Mesothelial cell of epicardium (in vitro differentiated cells): Measurements from ENCODE around the gene CST7. TPM values are rescaled to one million over a fixed set of nuclear protein-coding genes. Genes with fewer than 3 reads are reported as not detected.

Source experiments
- DNase-seq, 2 experiments: peaks; one replicate each; pipeline ENCODE4 v3.0.0; 2021; ENCODE audit warnings: low spot score in 2 of 2; ENCODE audit not compliant: unreplicated experiment in 2 of 2
- H3K27ac Mint-ChIP-seq: 2 replicates; pipeline ENCODE4 v1.8.0; 2021; ENCODE audit warnings: mixed read lengths
- H3K27me3 Mint-ChIP-seq: 2 replicates; pipeline ENCODE4 v1.8.0; 2021; ENCODE audit warnings: low read depth, mixed read lengths
- H3K36me3 Mint-ChIP-seq: 2 replicates; pipeline ENCODE4 v1.8.0; 2021; ENCODE audit warnings: mixed read lengths
- H3K4me1 Mint-ChIP-seq: 2 replicates; pipeline ENCODE4 v1.8.0; 2021; ENCODE audit warnings: mixed read lengths
- H3K4me3 Mint-ChIP-seq: 2 replicates; pipeline ENCODE4 v1.8.0; 2021; ENCODE audit warnings: mild to moderate bottlenecking, moderate library complexity, mixed read lengths
- H3K9me3 Mint-ChIP-seq: 2 replicates; pipeline ENCODE4 v1.8.0; 2021; ENCODE audit warnings: mixed read lengths
- total RNA-seq: library from RNA; stranded (reverse); gene quantifications from 3 replicates; pipeline ENCODE4 v1.2.1, GENCODE V29; 2021
- TF ChIP-seq, protein P1 (sequence below): fragments of 200-600 bp; sonication (generic); IDR thresholded peaks from one replicate; pipeline ENCODE4 v1.5.0; 2021; ENCODE audit warnings: antibody characterized with exemption; ENCODE audit not compliant: unreplicated experiment

The CST7 gene
- total RNA-seq, 1 donor from 2014 or later: not detected

- Mint-ChIP-seq H3K27me3 (no peaks in the 10 kb centered on the region), H3K9me3 (no peaks in the 10 kb centered on the region), H3K27ac (no peak overlapping the region), H3K36me3 (no peaks in the 10 kb centered on the region), H3K4me3 (no peak overlapping the region), H3K4me1 (peaks cover 24% of the 10 kb centered on the region)
- TF ChIP-seq, protein P1, sequence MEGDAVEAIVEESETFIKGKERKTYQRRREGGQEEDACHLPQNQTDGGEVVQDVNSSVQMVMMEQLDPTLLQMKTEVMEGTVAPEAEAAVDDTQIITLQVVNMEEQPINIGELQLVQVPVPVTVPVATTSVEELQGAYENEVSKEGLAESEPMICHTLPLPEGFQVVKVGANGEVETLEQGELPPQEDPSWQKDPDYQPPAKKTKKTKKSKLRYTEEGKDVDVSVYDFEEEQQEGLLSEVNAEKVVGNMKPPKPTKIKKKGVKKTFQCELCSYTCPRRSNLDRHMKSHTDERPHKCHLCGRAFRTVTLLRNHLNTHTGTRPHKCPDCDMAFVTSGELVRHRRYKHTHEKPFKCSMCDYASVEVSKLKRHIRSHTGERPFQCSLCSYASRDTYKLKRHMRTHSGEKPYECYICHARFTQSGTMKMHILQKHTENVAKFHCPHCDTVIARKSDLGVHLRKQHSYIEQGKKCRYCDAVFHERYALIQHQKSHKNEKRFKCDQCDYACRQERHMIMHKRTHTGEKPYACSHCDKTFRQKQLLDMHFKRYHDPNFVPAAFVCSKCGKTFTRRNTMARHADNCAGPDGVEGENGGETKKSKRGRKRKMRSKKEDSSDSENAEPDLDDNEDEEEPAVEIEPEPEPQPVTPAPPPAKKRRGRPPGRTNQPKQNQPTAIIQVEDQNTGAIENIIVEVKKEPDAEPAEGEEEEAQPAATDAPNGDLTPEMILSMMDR: no peak
- no peak for DNase-seq
Measured at GRCh38 chr20:24989162-24989561, 40.1 kb downstream of the CST7 start.

- H3K36me3 Mint-ChIP-seq: no peaks in the 10 kb centered on the region
- TF ChIP-seq, protein P1: no peak
- H3K27ac Mint-ChIP-seq: no peak overlapping the region
- H3K4me3 Mint-ChIP-seq: peak overlapping the region; percentile 91
- no peak for DNase-seq
- H3K9me3 Mint-ChIP-seq: no peaks in the 10 kb centered on the region
- peaks cover 34% of the 10 kb centered on the region for H3K4me1 Mint-ChIP-seq
- no peaks in the 10 kb centered on the region for H3K27me3 Mint-ChIP-seq
Measured at GRCh38 chr20:24990810-24991252, 41.8 kb downstream of the CST7 start.

- no peaks in the 10 kb centered on the region for H3K36me3 Mint-ChIP-seq
- TF ChIP-seq, protein P1: no peak
- no peaks in the 10 kb centered on the region for H3K9me3 Mint-ChIP-seq
- H3K4me1 Mint-ChIP-seq: peaks cover 39% of the 10 kb centered on the region
- H3K4me3 Mint-ChIP-seq: peak overlapping the region; percentile 91
- peaks cover 4% of the 10 kb centered on the region for H3K27me3 Mint-ChIP-seq
- peak overlapping the region; percentile 94 for H3K27ac Mint-ChIP-seq
- DNase-seq: peak in 1 of 2 experiments; percentile 56
Measured at GRCh38 chr20:24991897-24992486, 42.9 kb downstream of the CST7 start.

GRCh38 chr20:24992487-24993205 is 43.6 kb downstream of the CST7 start, which contains the start of gene APMAP:
Gene APMAP, minus strand, starts transcription at chr20:24992751. Its CDS starts 63 bp downstream, at chr20:24992688.
- Mint-ChIP-seq H3K4me3 (peak within 1 kb of the TSS; percentile 91), H3K27ac (peak within 1 kb of the TSS; percentile 94), H3K27me3 (peaks cover 10% of the 10 kb centered on the region), H3K36me3 (no peaks in the 10 kb centered on the region), H3K4me1 (peaks cover 39% of the 10 kb centered on the region), H3K9me3 (no peaks in the 10 kb centered on the region)
- TF ChIP-seq, protein P1: no peak
- DNase-seq: peak; percentile 85 to 97

DNA sequence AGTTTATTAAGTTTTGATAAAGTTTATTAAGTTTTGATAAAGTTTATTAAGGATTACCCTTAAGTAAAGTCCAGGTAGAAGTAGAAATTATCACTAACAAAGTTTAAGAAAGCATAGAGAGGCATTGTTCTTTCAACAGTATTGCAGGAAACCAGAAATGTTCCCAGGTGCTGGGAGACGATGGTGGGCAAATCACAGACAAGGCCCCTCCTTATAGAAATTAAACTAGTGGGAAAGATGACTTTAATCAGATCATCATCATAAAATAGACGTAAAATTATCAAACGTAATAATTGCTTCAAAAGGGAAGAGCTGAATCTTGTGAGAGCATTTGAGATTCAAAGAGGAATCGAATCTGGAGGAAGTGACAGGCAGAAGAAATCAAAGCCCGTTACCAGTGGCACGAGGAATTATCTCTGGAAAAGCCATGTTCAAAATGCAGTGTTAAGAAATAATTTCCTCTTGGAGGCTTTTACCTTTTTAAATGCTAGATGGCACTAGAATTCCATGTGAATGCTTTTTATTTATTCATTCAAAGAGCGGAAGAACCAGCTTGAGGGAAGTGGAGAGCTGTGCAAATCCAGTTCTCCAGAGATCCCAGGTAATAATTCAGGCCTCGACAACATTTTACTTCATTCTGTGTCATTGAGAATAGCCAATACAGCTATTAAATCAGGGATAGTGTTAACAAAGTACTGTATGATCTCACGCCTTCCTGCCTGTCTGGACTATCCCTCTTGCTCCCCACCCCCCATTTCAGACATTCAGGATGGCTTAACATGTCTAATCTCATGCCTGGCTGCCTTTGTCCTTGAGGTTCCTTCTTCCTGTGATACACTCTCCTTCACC is 44.5 kb downstream of the CST7 start:
- Mint-ChIP-seq H3K4me1 (peaks cover 39% of the 10 kb centered on the region), H3K27me3 (peaks cover 17% of the 10 kb centered on the region), H3K4me3 (peak overlapping the region; percentile 91), H3K36me3 (no peaks in the 10 kb centered on the region), H3K27ac (peak overlapping the region; percentile 94), H3K9me3 (no peaks in the 10 kb centered on the region)
- TF ChIP-seq, protein P1: no peak
- DNase-seq: no peak
